ENCODE data around the gene GATA5.

GATA5 gene

DNA sequence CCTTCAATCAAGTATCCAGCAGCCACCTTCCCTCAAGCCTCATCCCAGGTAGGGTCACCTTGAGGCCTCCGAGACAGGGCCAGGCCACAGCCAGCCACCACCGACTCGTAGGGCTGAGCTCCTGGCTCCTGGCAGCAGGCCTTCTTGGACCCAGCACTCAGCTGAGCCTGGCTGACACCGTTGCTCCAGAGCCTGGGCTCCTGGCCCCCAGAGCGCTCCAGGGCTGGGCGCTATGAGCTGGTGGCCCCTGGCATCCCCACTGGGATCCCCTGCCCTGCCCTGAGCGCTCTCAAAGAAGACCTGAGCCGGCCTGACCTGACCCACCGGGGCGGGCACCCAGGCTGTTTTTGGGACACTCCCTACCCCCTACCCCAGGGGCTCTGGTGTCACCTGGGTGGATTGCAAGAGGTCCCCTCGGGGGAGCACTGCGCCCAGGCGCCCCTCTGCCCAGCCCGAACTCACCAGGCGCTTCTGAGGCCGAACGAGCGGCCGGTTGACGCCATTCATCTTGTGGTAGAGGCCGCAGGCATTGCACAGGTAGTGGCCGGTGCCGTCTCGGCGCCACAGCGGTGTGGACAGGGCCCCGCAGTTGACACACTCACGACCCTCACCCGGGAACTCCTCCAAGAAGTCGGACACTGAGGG lies 2.7 kb downstream of the GATA5 start:
- no peak for DNase-seq (ENCODE audit: low read depth)

DNA sequence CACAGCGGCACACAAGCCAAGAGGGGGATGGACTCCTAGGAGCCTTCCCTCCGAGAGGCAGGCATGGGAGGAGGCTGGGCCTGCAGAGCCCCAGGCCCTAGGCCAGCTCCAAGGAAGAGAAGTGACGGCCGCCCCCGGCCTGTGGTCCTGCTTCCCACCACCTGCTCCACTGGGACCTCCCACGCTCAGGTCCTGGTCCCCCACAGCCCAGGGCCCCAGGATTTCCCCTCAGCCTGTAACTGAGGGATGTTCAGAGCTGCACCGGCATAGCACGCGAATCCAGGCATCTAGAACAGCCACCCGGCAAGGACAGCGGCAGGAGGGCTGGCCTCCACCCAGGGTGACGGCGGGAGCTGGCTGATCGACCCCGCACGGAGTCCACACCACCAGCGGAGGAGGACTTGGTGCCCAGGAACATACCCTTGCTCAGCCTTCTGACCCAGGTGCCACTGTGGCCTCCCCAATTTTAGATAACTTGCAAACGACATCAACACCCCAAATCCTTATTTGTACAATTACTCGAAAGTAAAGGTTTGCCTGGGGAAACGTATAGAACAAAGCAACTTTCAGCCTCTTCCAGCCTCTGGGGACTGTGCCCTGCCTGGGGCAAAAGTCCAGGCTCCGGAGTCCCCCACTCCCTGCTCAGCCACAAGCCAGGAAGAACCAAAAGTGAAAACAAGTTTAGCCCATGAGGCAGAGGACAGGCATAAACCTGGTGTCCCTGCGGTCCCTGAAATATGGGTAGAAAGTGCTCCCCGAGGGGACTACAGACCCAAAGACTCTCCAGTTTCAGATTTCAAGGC lies 3.5 kb downstream of the GATA5 start:
- DNase-seq (ENCODE audit: low read depth), result no peak

DNA sequence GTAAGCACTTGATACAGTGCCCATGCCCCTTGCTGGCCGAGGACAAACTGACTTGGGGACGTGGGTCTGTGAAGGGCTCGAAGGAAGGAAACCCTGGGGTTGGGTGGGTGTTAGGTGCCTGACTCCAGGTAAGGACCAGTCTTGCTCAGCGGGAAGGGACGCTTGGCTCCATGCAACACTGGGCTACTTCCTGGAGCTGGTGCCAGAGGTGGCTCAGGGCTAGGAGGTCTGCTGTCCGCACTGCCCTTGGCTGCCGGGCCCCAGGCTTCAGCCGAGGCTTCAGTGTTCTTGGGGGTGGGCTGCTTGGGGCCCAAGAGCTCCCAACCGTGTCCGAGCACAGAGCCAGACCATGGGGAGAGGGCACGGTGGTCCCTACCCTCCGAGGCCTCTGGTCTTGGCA lies 5.3 kb downstream of the GATA5 start:
- no peak for DNase-seq (ENCODE audit: low read depth)

DNA sequence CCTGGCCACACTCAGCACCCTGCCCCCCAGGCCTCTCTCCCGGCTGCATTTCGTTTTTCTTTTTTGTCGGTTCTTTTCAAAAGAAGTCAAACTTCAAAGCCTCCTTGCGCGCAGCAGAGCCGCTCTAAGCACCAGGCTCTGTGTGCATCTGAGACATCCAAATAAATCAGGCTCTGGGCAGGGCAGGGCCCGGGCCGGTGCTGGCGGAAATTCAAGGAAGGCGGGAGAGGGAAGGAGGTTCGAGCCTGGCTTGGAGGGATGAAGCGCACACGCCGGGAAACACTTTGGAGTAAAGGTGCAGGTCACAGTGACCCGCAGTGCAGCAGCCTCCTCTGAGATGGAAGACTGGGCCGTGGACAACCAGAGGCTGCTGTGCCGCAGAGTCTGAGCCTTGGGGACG lies 5.8 kb downstream of the GATA5 start:
- DNase-seq (ENCODE audit: low read depth), result no peak

DNA sequence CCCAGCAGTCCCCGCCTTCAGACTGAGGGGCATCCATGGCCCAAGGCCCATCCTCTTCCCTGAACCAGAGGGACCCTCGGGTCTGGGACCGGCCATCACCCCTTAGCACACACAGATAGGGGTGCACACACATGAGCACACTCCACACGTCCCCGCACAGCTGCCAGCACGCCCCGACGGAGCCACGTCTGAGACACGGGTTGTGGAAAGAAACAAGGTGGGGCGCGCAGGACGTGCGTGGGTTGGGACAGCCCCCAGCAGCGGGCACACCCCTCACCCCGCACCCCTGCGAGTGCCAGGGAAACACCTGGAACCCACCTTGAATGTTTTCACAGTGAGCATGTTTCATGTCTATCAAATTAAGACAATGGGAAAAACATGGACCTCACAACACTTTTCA lies 6.4 kb downstream of the GATA5 start:
- DNase-seq (ENCODE audit: low read depth), result no peak

DNA sequence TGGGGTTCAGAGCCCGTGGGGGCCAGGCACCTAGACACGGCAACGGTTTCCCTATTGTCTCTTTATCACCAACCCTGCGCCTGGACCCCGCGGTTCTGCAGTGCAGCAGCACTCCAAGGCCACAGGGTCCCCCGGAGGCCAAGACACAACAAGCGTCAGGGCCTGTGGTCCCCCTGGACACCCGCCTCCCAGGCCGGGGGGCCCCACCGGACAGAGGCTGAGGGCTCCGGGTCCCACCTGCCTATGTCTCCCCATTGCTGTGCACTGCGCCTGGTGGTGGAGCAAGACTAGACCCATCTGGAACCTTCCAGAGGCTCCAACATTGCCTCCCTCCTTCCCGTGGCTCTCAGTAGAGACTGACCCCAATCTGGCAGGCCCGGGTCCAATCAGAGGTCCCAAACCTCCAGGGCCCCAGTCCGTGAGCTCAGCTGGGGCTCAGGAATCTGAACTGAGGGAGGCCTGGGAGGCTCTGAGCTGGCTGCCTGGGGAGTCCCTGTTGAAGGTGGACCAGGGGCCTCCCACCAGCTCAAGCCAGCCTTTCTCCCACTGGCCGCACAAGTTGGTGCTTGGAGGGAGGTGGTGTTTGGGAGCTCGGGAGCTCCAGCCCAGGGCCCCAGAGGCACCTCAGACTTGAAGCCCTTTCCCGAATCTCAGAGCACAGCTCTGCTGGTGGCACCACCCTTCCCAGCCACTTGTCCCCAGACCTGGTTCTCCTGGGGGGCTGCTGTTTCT lies 8.8 kb downstream of the GATA5 start:
- no peak for DNase-seq (ENCODE audit: low read depth)

DNA sequence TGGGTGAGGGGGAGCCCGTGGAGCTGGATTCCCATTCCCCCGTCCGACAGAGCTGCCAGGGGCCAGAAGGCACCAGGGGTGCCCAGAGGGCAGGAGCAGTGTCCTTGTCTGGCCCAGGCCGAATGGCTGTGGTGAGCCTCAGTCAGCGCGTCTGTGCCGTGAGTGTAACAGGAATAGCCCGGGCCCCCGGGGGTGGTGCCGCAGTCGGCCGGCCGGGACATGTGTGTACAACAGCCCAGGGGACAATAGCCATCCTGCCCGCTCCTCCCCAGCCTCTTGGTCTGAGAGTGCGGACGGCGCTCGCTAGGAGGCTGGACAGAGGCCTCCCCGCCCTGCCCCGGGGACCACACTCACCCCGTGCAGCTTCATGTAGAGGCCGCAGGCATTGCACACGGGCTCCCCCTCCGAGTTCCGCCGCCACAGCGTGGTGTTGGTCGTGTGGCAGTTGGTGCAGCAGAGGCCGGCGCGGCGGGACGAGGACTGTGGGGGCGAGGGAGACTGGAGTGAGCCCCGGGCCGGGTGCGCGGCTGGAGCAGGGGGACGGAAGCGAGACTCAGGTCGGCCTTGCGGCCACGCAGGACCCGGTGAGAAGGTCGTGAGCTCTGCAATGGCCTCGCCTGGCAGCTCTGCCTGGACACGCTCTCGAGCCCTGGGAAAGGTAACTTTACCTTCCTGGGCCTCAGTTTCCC lies 9.6 kb downstream of the GATA5 start:
- DNase-seq (ENCODE audit: low read depth), result no peak

DNA sequence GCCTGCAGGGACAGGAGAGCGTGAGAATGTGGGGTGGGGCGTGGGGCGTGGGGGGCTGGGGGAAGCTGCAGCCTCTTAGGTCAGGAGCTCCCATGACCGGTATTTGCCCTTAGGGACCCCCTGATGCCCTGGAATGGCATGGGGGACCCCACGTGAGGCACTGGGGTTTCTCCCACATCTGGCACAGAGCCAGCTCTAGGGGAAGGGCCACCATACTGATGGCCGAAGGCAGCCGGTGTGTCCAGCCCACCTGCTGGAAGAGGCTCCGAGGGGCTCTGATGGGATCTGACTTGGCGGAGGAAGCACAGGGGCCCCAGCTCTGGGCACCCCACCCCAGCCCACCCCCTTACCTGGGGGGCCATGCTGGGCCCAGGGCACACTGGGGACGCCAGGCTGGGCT lies 10.8 kb downstream of the GATA5 start:
- no peak for DNase-seq (ENCODE audit: low read depth)

DNA sequence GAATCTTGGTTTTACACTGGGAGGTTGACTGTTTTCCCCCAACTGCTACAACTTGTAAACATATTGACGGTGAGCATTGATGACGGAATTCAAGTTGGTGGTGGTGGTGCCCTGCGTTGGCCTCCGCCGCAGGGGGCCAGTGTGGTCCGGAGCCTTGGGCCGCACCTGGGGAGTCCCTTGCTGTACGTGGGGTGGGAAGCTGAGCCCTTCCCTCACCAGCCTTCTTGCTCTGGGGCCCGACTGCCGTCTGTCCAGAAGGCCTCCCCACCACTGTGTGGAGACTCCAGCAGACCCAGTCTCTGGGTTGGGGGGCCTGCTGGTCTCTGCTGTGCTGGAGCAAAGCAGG lies 11.4 kb downstream of the GATA5 start:
- DNase-seq (ENCODE audit: low read depth), result no peak

DNA sequence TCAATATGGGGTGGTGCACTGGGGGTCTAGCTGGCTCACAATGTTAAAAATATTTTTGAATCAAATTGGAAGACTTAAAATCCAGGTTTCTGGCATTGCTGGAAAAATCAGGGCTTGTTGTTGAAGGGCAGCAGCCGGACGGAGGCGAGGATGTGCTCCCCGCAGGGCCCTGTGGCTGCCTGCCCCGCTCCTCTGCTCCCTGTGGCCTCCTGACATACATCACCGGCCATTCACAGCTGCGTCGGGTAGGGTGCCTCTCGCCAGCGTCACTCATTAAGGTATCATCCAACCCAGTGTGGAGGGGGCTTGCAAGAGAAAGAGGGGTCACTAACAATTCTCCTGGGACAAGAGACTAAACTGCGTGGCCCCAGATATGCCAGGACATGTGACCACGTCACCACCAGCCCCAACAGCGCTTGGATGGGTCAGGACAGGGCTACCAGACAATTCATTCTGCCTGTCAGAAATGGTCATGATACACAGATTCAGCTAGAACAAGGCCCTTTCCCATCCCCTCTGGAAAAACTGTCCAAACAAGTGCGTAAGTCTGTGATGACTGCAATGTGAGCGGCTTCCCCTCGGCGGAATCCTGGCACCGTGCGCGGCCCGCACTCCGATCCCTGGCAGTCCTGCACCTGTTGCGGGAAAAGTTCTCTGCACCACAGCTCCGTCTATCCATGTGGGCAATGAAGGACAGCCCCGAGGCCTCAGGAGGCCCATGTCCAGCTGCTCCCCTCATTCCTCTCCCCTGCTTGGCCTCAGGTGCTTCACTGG lies 12.0 kb downstream of the GATA5 start:
- no peak for DNase-seq (ENCODE audit: low read depth)

DNA sequence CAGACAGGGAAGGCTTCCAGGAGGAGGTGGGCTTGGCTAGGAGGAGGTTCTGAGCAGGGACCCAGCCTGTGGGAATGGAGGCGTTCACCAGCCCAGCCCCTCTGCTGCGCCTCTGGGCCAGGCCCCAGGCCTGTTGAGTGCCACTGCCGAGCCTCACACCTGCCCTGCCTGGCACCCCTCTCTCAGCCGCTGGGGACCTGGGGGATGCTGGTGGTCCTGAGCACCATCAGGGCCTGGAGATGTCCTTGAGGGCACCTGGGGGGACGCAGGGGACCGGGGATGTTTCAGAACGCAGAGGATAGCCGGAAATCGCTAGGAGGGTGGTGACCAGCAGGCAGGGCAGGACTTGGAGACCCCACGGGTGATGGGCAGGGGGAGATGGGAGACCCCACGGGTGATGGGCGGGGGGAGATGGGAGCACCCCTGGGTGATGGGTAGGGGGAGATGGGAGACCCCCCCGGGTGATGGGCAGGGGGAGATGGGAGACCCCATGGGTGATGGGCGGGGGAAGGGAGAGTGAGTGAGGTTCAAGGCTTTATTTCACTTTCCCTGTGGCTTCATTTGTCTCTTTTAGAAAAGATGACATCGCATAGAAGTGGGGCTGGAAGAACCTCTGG lies 12.7 kb downstream of the GATA5 start:
- DNase-seq (ENCODE audit: low read depth), result no peak

DNA sequence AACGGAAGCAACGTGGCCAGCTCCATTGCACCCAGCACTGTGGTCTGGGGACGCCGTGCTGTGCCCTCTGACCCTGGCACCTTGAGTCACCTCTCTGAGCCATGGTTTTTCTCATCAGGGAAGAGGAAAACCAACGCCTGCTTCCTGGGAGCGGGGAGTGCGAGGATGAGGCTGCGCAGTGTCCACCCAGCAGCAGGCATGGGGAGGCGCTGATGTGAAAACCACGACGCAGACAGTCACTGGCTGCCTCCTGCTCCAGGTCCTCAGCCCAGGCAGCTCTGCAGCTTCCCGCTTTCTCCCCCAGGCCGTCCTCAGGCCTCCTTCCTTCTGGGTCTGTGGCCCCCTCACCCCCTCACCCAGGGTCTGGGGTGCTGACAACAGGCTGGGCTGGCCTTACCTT lies 14.0 kb downstream of the GATA5 start:
- no peak for DNase-seq (ENCODE audit: low read depth)

DNA sequence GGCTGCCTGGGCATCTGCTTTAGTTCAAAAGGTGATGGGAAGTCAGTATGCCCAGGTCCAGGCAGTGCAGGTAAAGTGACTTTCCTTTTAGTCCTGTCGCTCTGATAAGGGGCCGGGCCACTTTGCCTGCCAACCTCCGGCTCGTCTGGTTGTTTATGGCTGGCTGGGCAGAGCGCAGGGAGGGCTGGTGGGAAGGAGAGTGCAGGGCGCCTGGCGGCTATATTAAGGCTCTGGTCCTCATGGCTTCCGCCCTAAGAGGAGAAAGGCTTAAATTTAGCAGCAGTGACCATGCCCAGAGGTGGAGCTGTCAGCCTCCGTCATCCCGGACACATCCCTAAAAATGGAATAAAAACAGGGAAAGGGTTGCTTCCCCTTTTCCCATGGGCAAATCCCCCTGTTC lies 14.6 kb downstream of the GATA5 start:
- no peak for DNase-seq (ENCODE audit: low read depth)

DNA sequence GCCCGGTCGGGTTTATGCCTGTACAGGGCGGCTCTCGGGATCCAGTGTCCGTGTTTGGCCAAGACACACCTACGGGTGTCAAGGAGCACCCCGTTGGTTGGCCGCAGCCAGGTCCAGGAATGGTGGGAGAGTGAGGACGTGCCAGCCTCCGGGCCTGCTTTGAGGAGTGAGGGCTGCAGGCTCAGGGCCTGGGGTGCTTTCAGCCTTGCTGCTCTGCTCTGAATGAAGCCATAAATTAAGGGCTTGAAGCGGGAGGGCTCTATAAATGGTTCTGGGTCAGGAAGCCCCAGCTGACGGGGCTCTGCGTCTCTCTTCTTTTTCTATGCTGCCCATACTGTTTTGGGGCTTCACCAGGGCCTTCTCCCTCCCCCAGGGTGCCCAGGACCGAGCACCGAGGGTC lies 15.1 kb downstream of the GATA5 start:
- DNase-seq (ENCODE audit: low read depth), result no peak

DNA sequence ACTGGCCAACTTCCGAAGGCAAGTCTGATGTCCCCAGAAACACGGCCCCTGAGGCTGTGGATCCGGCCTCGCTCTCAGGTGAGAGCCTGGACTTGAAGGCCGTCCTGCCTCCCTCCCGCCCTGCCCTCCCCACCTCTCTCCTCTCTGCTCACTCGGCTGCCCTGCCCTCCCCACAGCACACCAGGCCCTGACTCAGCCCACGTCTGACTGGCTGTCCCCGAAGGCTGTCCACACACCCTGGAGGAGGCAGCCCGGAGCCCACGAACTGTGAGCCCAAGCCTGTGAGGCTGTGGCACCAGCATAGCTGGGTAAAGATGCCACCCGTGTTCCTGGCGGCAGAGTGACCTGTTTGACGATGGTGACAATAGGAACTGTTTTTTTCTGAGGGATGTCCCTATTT lies 16.3 kb downstream of the GATA5 start:
- DNase-seq (ENCODE audit: low read depth), result no peak

DNA sequence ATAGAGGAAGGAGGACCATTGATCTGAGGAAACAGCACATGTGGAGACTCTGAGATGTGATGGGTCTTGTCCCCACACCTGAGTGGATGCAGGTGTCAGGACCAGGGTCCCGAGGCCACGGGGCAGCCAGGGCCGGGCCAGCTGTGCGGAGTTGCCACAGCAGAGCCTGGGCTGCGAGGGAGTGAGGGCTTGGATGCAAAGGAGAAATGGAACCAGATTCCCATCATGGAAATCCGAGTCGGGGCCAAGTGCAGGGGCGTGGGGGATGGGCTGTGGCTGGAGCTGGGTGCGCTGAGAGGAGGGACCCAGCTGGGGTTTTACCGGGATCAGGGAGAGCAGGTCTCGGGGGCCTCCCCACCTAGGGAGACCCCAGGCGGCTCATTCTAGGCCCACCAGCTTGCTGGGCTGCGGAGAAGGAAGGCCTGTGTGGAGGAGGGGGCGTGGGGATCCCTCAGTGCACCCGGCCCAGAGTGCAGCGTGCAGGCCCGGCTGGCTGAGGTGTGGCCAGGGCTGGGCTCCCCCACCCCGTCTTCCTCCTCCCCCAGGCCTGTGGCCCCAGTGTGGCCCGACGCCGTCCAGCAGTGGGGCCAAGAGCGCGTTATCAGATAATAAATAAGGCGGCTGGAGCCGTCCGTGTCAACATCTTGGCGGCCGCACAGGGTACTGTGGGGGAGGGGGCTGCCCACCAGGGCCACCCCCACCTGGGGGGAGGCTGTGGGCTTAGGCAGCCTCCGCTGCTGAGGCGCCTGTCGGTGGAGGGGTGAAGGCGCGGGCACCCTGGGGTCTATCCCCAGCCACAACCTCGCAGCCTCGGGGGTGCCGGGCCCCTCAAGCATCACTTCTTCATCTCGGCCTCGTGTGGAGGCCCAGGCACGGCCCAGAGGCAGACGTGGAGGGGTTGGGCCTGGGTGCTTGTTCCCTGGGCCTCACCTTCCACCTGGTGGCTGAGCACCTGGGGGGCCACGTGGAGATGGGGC lies 17.2 kb downstream of the GATA5 start:
- no peak for DNase-seq (ENCODE audit: low read depth)

DNA sequence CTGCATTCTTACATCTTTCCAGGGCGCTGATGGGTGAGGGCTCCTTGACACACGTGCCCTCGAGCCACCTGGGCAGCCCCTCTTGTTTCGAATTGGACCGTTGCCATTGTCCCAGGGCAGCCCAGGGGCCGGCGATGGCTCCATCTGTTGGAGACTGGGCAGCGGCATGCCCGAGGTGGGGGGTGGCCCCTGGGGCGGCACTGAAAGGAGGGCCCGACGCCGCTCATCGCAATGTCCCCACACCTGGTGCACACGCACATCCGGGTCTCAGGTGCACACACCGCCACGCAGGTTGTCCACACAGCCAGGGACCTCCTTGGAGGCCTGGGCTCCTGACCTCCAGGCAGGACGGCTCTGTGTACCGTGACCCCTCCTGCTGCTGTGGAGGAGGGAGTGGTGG lies 18.0 kb downstream of the GATA5 start:
- no peak for DNase-seq (ENCODE audit: low read depth)

DNA sequence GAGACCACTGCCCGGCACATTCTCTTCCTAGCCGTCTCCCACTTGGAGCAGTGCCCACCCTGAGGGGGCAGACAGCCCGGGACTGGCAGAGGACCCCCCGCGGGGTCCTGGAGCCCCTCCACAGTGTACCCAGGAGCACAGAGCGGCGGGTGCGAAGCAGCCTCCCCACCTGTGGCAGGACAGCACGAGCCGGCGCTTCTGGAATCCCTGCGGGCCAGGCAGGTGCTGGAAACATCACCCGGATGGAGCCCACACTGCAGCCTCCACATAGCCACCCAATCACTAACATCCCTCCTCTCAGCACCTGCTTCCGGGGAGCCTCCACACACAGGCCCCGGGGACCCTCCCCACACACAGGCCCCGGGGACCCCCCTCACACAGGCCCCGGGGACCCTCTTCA lies 18.7 kb downstream of the GATA5 start:
- no peak for DNase-seq (ENCODE audit: low read depth)

DNA sequence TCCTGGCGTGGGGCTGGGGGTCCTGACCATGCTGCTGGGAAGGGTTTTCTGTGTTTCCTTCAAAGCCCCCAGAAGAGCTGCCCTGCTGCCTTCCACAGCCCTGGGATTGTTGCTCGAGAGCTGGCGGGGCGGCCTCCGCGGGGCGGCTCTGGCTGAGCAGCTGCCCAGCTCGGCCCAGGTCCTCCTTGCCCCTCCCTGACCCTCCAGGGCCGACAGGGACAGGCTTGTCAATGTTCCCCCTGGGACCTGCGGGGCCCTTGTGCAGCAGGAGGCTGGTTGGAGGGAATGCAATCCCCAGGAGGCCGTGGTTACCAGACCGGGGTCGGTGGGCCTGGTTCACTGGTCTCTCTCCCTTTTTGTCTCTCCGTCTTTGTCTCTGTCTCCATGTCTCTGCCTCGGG lies 19.9 kb downstream of the GATA5 start:
- no peak for DNase-seq (ENCODE audit: low read depth)

DNA sequence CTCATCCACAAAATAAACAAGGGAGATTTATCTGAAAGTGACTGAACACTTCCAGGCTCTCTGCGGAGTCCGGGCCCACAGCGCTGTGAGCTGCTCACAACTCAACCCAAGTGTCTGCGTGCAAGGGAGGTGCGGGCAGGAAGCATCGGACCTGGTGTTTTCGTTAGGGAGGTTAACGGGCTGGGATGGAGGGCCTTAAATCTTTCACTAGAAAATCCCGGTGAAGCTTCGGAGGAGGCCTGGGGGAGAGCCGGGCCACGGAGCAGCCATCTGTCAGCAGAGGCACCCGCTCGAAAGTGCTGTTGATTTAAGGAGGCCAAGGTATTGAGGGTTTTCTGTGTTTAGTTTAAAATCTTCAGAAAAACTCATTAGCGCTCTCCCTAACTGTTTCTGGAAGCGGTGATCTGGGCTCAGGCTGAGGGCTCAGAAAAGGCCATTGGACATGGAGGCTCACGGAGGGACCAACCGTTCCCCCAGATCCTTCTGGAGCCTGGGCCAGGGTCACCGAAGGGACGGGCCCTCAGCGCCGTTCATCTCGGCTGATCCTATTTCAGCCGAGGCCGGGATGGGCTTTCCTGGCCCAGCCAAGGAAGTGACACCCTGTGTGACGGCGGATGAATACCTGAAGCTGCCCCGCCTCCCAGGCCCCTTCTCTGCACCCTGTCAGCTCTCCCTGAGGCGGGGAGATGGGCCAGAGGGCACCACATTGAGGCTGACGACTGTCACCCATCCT lies 20.7 kb downstream of the GATA5 start:
- no peak for DNase-seq (ENCODE audit: low read depth)

All from activated T-helper 9 cell treated with anti-CD3 and anti-CD28 coated beads, Interleukin-2, amount 50 U/mL, for 16 hours (primary cell).